Measurements from ENCODE around the gene HPGDS.
"Not testable (repeated sequence)": the region's sequence is repeated elsewhere in the genome, so short reads cannot be mapped to it uniquely, and the experiment has no call there.

HPGDS gene

GRCh38 chr4:94356444-94356843, 13.8 kb upstream of the HPGDS start:
- no peak for DNase-seq (ENCODE audit: low read depth)

DNA sequence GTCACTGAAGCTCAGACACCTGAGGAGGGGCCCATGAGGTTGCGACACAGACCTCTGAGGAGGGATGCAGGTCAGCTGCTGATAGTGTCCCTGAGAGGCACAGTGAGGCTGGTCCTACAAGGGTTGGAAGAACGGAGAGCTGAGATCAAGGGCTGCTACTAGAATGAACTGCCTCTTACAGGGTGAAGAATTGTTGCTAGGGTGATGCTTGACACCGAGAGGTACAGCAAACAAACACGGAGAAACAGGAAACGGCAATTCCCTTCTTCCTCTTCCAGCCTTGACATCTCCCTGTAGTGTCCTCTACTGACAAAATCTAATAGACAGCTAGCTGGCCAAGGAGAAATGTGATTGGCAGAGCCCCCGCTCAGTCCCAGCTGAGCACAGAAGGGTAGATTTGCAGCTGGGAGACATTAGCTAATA, 11.8 kb upstream of the HPGDS start:
- no peak for DNase-seq (ENCODE audit: low read depth)

DNA sequence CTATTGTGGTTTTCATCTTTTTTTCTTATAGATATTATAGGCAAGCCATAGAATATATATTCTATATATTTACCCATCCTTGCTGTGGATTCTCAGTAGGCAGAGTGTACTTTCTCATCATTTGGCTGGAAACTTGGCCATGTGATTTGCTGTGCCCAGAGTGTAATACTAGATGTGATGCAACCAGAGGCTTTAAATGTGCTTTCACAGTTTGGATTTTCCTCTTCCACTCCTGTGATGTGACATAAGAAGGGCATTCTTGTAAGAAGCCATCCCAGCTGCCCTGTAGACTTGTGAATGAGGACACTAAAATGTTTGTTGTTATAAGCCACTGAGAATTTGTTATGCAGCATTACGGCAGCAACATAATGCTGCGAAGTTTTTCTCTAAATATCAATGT, 10.4 kb upstream of the HPGDS start:
- DNase-seq (ENCODE audit: low read depth): no peak

DNA sequence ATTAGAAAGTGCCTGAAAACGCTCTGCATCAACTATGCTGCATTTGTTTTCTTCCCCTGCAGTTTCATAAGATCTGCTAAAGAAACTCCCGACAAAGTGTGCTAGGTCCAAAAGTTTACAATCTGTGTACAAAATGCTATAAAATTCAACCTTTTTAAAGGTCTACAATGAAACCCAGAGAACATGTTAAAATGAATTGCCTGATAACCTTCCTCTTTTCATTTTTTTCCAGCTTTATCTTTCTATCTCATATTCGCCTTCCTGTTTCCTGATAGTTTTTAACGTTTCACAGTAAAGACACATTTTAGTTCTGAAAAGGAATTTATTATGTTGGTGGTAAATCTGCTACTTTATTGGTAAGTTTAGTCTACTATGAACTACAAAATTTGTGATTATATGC, 9.5 kb upstream of the HPGDS start:
- DNase-seq (ENCODE audit: low read depth): no peak

GRCh38 chr4:94351319-94351718, 8.7 kb upstream of the HPGDS start:
- no peak for DNase-seq (ENCODE audit: low read depth)

DNA sequence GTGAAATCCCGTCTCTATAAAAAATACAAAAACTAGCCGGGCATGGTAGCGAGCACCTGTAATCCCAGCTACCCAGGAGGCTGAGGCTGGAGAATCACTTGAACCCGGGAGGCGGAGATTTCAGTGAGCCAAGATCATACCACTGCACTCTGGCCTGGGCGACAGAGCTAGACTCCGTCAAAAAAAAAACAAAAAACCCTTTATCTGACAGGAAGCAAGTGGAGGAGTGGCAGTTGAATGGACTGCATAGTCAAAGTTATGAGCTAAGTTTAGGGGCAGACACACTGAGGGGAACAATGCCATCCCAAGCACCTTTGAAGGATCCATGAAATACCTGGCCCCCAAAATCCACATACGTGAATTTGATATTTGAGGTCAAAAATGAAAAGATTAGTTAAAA, 7.5 kb upstream of the HPGDS start:
- no peak for DNase-seq (ENCODE audit: low read depth)

DNA sequence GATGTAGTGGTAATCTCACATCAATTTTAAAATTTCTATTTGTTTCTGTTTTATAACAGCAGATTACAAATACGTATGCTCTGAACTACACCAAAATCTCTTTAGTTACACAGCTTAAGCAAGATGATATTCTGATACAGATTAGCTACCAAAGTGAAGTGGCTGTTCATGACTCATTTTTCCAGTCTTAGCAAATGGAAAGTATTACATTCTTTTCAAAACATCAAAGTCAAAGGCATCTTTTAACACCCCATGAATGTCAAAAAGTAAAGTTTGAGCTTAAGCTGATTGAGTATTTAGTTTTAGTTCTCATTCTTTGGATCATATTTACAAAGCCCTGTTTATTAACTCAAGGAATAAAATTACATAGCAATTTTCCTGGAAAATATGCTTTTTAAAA, 6.6 kb upstream of the HPGDS start:
- DNase-seq (ENCODE audit: low read depth): no peak

GRCh38 chr4:94348666-94349065, 6.0 kb upstream of the HPGDS start:
- DNase-seq (ENCODE audit: low read depth): no peak

GRCh38 chr4:94346541-94346940, 3.9 kb upstream of the HPGDS start:
- no peak for DNase-seq (ENCODE audit: low read depth)

GRCh38 chr4:94345969-94346368, 3.3 kb upstream of the HPGDS start:
- DNase-seq (ENCODE audit: low read depth): no peak

GRCh38 chr4:94345266-94345665, 2.6 kb upstream of the HPGDS start:
- DNase-seq (ENCODE audit: low read depth): no peak

DNA sequence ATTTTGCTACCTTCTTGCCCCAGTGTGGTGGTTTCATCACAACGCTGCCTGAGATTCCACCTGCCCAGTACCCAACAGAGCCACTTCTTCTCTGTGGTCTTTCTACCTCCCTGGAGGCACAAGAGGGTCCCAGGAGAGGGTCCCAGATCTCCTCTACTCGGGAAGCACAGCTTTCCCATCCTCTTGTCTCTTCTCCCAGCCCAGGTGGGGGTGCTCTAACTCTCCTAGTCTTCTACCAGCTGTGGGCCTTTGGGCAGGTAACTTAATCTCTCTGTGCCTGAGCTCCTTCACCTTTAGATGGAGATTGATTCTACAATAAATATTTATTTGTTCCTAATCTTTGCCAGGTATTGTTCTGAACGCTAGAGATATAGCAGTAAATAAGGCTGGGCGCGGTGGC, 1.8 kb upstream of the HPGDS start:
- no peak for DNase-seq (ENCODE audit: low read depth)

GRCh38 chr4:94341481-94342370, 910 bp downstream of the HPGDS start:
- no peak for DNase-seq (ENCODE audit: low read depth)

DNA sequence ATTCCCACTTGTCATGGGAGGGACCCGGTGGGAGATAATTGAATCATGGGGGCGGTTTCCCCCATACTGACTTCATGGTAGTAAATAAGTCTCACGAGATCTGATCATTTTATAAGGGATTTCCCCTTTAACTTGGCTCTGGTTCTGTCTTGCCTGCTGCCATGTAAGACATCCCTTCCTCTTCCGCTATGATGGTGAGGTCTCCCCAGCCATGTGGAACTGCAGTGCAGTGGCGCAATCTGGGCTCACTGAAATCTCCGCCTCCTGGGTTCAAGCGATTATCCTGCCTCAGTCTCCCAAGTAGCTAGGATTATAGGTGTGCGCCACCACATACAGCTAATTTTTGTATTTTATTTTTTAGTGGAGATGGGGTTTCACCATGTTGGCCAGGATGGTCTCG, 2.9 kb downstream of the HPGDS start:
- DNase-seq (ENCODE audit: low read depth): no peak

GRCh38 chr4:94338681-94339351, 3.8 kb downstream of the HPGDS start:
- no peak for DNase-seq (ENCODE audit: low read depth)

DNA sequence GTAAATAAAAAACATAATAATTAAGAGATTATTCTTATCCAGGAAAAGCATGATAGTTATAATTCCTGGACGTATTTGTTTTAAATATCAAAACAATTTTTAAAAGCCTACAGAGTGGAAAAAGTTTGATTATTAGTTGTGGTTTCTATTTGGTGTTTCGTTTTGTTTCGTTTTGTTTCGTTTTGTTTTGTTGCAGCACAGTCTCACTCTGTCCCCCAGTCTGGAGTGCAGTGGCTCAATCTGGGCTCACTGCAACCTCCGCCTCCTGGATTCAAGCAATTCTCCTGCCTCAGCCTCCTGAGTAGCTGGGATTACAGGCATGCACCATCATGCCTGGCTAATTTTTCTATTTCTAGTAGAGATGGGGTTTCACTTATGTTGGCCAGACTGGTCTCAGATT, 5.8 kb downstream of the HPGDS start:
- not testable (repeated sequence) for DNase-seq (ENCODE audit: low read depth)

- no peak for DNase-seq (ENCODE audit: low read depth)
Observed at GRCh38 chr4:94336303-94336702, 6.3 kb downstream of the HPGDS start.

- DNase-seq (ENCODE audit: low read depth): no peak
Observed at GRCh38 chr4:94334962-94335361, 7.7 kb downstream of the HPGDS start.

DNA sequence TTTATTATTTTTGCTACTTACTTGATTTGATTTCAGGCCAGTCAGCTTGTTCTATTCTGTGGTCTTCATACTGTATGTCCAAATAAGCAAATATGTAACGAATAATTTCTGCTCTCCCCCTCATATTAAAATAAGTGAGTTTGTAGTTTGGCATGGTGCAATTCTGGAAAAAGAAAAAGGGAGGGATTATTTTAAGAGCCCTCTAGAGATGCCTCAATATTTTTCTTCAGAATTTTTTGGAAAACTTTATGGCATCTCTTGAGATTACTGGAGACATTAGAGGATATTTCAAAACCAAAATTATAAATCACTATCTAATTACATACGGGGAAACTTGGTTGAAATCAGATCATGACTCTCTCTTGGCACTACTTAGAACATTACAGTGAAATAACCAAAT, 8.2 kb downstream of the HPGDS start:
- no peak for DNase-seq (ENCODE audit: low read depth)

GRCh38 chr4:94333866-94334265, 8.8 kb downstream of the HPGDS start:
- DNase-seq (ENCODE audit: low read depth): no peak

DNA sequence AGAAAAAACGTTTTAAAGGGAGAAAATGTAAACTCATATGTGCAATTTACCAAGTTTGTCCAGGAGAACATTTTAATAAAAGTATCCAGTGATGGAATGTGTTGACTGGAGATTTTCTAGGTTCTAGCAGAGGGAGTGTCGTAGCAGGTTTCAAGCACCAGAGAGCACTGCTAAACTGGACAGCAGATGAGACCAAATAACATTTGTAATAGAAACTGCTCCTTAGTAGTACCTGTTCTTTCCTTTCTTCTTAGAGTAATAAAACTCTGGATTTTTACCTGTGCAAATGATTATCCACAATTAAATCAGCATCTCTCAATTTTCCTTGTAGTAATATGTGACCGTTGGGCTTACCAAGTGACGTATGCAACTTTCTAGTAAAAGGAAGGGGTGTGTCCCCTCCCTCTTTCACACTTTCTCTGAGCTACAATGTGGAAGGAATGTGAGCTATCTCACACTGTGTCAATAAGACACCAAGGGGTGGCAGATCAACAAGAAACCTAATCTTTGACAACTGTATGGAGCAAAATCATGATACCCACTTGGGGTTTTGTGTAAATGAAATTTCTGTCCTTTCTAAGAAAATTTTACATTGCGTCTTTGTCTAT, 9.5 kb downstream of the HPGDS start:
- DNase-seq (ENCODE audit: low read depth): no peak

- no peak for DNase-seq (ENCODE audit: low read depth)
Observed at GRCh38 chr4:94329933-94330332, 12.7 kb downstream of the HPGDS start.

DNA sequence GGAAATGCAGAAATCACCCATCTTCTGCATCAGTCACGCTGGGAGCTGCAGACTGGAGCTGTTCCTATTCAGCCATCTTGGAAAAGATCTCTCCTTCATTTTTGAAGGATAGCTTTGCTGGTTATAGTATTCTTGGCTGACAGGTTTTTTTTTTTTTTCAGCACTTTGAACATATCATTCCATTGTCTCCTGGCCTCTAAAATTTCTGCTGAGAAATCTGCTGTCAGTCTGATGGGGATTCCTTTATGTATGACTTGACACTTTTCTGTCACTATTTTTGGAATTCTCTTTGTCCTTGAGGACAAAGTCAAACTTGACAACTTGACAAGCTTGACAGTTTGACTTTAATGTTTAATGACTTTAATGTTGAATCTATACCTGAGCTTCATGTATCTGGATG, 16.8 kb downstream of the HPGDS start:
- no peak for DNase-seq (ENCODE audit: low read depth)

Data from stimulated activated CD4-positive, alpha-beta T cell treated with anti-CD3 and anti-CD28 coated beads, Interleukin-2, amount 100 ng/mL, for 4 hours (primary cell).